Liver (tissue), 9 donors: ENCODE measurements around the gene CHIC2. TPM values are rescaled to one million over a fixed set of nuclear protein-coding genes. Genes with fewer than 3 reads are reported as not detected.

Experiments used
- DNase-seq: peaks from one replicate; pipeline ENCODE4 v3.0.0-alpha.2; 2017; ENCODE audit warnings: low spot score
- H3K27ac ChIP-seq, 2 donors: one replicate each; pipeline ENCODE4 v1.7.0; 2013; ENCODE audit warnings: inconsistent platforms in 2 of 2, low read length in 2 of 2, control low read depth in 1 of 2, low read depth in 1 of 2, mild to moderate bottlenecking in 1 of 2
- H3K27me3 ChIP-seq, 4 donors: one replicate each; pipeline versions ENCODE4 v1.6.1 to v1.7.0; 2013; ENCODE audit warnings: low read length in 3 of 4, inconsistent platforms in 1 of 4, mild to moderate bottlenecking in 1 of 4, moderate library complexity in 1 of 4; ENCODE audit not compliant: control insufficient read depth in 4 of 4, insufficient read depth in 4 of 4
- H3K36me3 ChIP-seq, 4 donors: one replicate each; pipeline versions ENCODE4 v1.6.1 to v1.7.0; 2013; ENCODE audit warnings: low read length in 3 of 4, mild to moderate bottlenecking in 3 of 4, low read depth in 1 of 4, moderate library complexity in 1 of 4; ENCODE audit not compliant: control insufficient read depth in 4 of 4, insufficient read depth in 3 of 4
- H3K4me1 ChIP-seq, 4 donors: one replicate each; pipeline versions ENCODE4 v1.6.1 to v1.7.0; 2013; ENCODE audit warnings: low read length in 3 of 4, mild to moderate bottlenecking in 3 of 4, moderate library complexity in 1 of 4; ENCODE audit not compliant: control insufficient read depth in 4 of 4, insufficient read depth in 4 of 4
- H3K4me3 ChIP-seq, 3 donors: one replicate each; pipeline versions ENCODE4 v1.6.1 to v1.7.0; 2013; ENCODE audit warnings: low read length in 3 of 3, control low read depth in 1 of 3, low read depth in 1 of 3, mild to moderate bottlenecking in 1 of 3
- H3K9ac ChIP-seq, 2 donors: one replicate each; pipeline ENCODE4 v1.7.0; 2013; ENCODE audit warnings: low read length in 2 of 2, mild to moderate bottlenecking in 2 of 2, moderate library complexity in 2 of 2, control low read depth in 1 of 2, low read depth in 1 of 2
- H3K9me3 ChIP-seq, 4 donors: one replicate each; pipeline versions ENCODE4 v1.6.1 to v1.7.0; 2013; ENCODE audit warnings: low read length in 3 of 4; ENCODE audit not compliant: control insufficient read depth in 4 of 4
- ATF3 ChIP-seq: IDR thresholded peaks from 2 replicates; pipeline ENCODE4 v1.6.1; 2016; ENCODE audit warnings: antibody characterized with exemption
- CTCF ChIP-seq: fragments of 150-350 bp; IDR thresholded peaks from 2 replicates; pipeline ENCODE4 v1.5.1; 2017; ENCODE audit warnings: improper control_type of control experiment, low read depth, low read length; ENCODE audit not compliant: missing input control
- EGR1 ChIP-seq, 2 donors: IDR thresholded peaks; 2 replicates each; pipeline ENCODE4 v1.6.1; 2016 to 2018; ENCODE audit warnings: antibody characterized with exemption in 2 of 2, low read depth in 2 of 2
- FOXA1 ChIP-seq: IDR thresholded peaks from 2 replicates; pipeline ENCODE4 v1.6.1; 2016; ENCODE audit warnings: antibody characterized with exemption
- FOXA2 ChIP-seq: IDR thresholded peaks from 2 replicates; pipeline ENCODE4 v1.6.1; 2016; ENCODE audit warnings: antibody characterized with exemption
- GABPA ChIP-seq, 2 donors: IDR thresholded peaks in 1 of 2; conservative IDR thresholded peaks in 1 of 2; 2 replicates each; pipeline ENCODE4 v1.6.1; 2016; ENCODE audit warnings: antibody characterized with exemption in 2 of 2, mild to moderate bottlenecking in 1 of 2, moderate library complexity in 1 of 2
- HNF4A ChIP-seq, 2 donors: conservative IDR thresholded peaks; 2 replicates each; pipeline ENCODE4 v1.6.1; 2016; ENCODE audit warnings: antibody characterized with exemption in 2 of 2, mild to moderate bottlenecking in 2 of 2
- JUND ChIP-seq, 2 donors: IDR thresholded peaks; 2 replicates each; pipeline ENCODE4 v1.6.1; 2016; ENCODE audit warnings: antibody characterized with exemption in 2 of 2
- MAX ChIP-seq: IDR thresholded peaks from 2 replicates; pipeline ENCODE4 v1.6.1; 2016; ENCODE audit warnings: antibody characterized with exemption
- RAD21 ChIP-seq, 2 donors: IDR thresholded peaks; 2 replicates each; pipeline ENCODE4 v1.6.1; 2016; ENCODE audit warnings: antibody characterized with exemption in 2 of 2, mild to moderate bottlenecking in 2 of 2
- REST ChIP-seq: IDR thresholded peaks from 2 replicates; pipeline ENCODE4 v1.6.1; 2016; ENCODE audit warnings: antibody characterized with exemption, mild to moderate bottlenecking
- RXRA ChIP-seq, 2 donors: IDR thresholded peaks; 2 replicates each; pipeline ENCODE4 v1.6.1; 2017 to 2018; ENCODE audit warnings: antibody characterized with exemption in 2 of 2, mild to moderate bottlenecking in 1 of 2
- SP1 ChIP-seq: IDR thresholded peaks from 2 replicates; pipeline ENCODE4 v1.6.1; 2018; ENCODE audit warnings: antibody characterized with exemption, mild to moderate bottlenecking
- TAF1 ChIP-seq: conservative IDR thresholded peaks from 2 replicates; pipeline ENCODE4 v1.6.1; 2016; ENCODE audit warnings: antibody characterized with exemption, mild to moderate bottlenecking
- YY1 ChIP-seq: IDR thresholded peaks from 2 replicates; pipeline ENCODE4 v1.6.1; 2016; ENCODE audit warnings: antibody characterized with exemption, mild to moderate bottlenecking
- WGBS: extraction: QIAGEN DNeasy Blood & Tissue Kit; methylation state at CpG from one replicate; pipeline ENCODE4 v1.1.7; 2013; 5-methylcytosine and 5-hydroxymethylcytosine counted together
- polyA plus RNA-seq, 2 donors: library from polyadenylated mRNA; stranded (reverse) in 1 of 2; unstranded in 1 of 2; fragments of 200-250 nt in 1 of 2; fragments of >200 nt in 1 of 2; fragmentation: Nextera tagmentation in 1 of 2; extraction: Ambion mirVana in 1 of 2; gene quantifications; one replicate each; pipeline versions ENCODE4 v1.2.1 to v1.2.3, GENCODE V29; 2013 to 2015
- total RNA-seq, 2 donors: library from RNA; depleted of rRNA; stranded (reverse); fragments of >200 nt; gene quantifications; one replicate each; pipeline ENCODE4 v1.2.3, GENCODE V29; 2014
- donor health status: healthy.
- donor health status: healthy.
- donor health status: healthy.
- donor health status: healthy.
- donor health status: healthy.

CHIC2 gene
- total and polyA plus RNA-seq, 4 donors = 9.3 to 26.2 (median 18.4) TPM

GRCh38 chr4:54041933-54042332 lies 22.5 kb downstream of the CHIC2 start:
- Histone ChIP-seq H3K4me1 (peaks cover 0 to 3% (median 1%) of the 10 kb centered on the region in 4 donors), H3K9me3 (no peaks in the 10 kb centered on the region), H3K9ac (no peak overlapping the region), H3K27me3 (no peaks in the 10 kb centered on the region), H3K36me3 (peaks cover 0 to 4% (median 2%) of the 10 kb centered on the region in 4 donors), H3K4me3 (no peak overlapping the region), H3K27ac (no peak overlapping the region)
- DNase-seq = no peak
- WGBS = 86% methylated on average over 2 of the region's 2 CpGs
- TF ChIP-seq TAF1 = no peak
- TF ChIP-seq REST = no peak
- no peak for TF ChIP-seq YY1
- TF ChIP-seq EGR1 (IDR thresholded peaks at IDR 0.05; ENCODE audit: low read depth in 2 of 2) = no peak
- no peak for TF ChIP-seq MAX
- TF ChIP-seq SP1 = no peak
- TF ChIP-seq JUND (IDR thresholded peaks at IDR 0.05) = no peak
- no peak for TF ChIP-seq HNF4A (conservative IDR thresholded peaks at IDR 0.05)
- no peak for TF ChIP-seq FOXA1
- TF ChIP-seq GABPA (IDR thresholded peaks at IDR 0.05 in 1 of 2, conservative IDR thresholded peaks at IDR 0.05 in 1 of 2) = no peak
- TF ChIP-seq FOXA2 = no peak
- TF ChIP-seq RAD21 (IDR thresholded peaks at IDR 0.05) = no peak

- no peak for DNase-seq
- Histone ChIP-seq H3K9ac (no peak overlapping the region), H3K27ac (no peak overlapping the region), H3K4me3 (no peak overlapping the region), H3K36me3 (peaks cover 0 to 4% (median 2%) of the 10 kb centered on the region in 4 donors), H3K9me3 (no peaks in the 10 kb centered on the region), H3K27me3 (no peaks in the 10 kb centered on the region), H3K4me1 (peaks cover 0 to 3% (median 1%) of the 10 kb centered on the region in 4 donors)
- TF ChIP-seq SP1 (no peak), GABPA (IDR thresholded peaks at IDR 0.05 in 1 of 2, conservative IDR thresholded peaks at IDR 0.05 in 1 of 2) (no peak)
- WGBS = 93% methylated on average over 4 of the region's 4 CpGs
These were observed 23.3 kb downstream of the CHIC2 start for GRCh38 chr4:54041100-54041499.

GRCh38 chr4:54038056-54038455 lies 26.3 kb downstream of the CHIC2 start:
- Histone ChIP-seq H3K27me3 (no peaks in the 10 kb centered on the region), H3K4me3 (no peak overlapping the region), H3K9ac (no peak overlapping the region), H3K36me3 (peaks cover 1 to 7% (median 5%) of the 10 kb centered on the region in 4 donors), H3K4me1 (peaks cover 0 to 3% (median 1%) of the 10 kb centered on the region in 4 donors), H3K27ac (no peak overlapping the region), H3K9me3 (no peaks in the 10 kb centered on the region)
- 92% methylated on average over 3 of the region's 3 CpGs for WGBS
- no peak for TF ChIP-seq ATF3
- no peak for TF ChIP-seq FOXA2
- TF ChIP-seq REST = no peak
- TF ChIP-seq RXRA (IDR thresholded peaks at IDR 0.05) = no peak
- TF ChIP-seq JUND (IDR thresholded peaks at IDR 0.05) = no peak
- TF ChIP-seq FOXA1 = no peak
- no peak for TF ChIP-seq RAD21 (IDR thresholded peaks at IDR 0.05)
- TF ChIP-seq CTCF = no peak
- TF ChIP-seq MAX = no peak
- no peak for TF ChIP-seq EGR1 (IDR thresholded peaks at IDR 0.05; ENCODE audit: low read depth in 2 of 2)
- no peak for TF ChIP-seq GABPA (IDR thresholded peaks at IDR 0.05 in 1 of 2, conservative IDR thresholded peaks at IDR 0.05 in 1 of 2)
- no peak for DNase-seq
